Dermis blood vessel endothelial cell (primary cell): ENCODE measurements around the gene FAM72A. TPM values are rescaled to one million over a fixed set of nuclear protein-coding genes. Genes with fewer than 3 reads are reported as not detected.
"Not testable (repeated sequence)": the region's sequence is repeated elsewhere in the genome, so short reads cannot be mapped to it uniquely, and the experiment has no call there.

ENCODE experiments used
- DNase-seq: peaks from one replicate; pipeline ENCODE4 v3.0.0; 2010
- total RNA-seq: library from RNA; depleted of rRNA; stranded (reverse); fragments of >200 nt; gene quantifications from 2 replicates; pipeline ENCODE4 v1.2.3, GENCODE V29; 2014

Gene FAM72A
- total RNA-seq, 1 donor from 2014 or later = 8.0 TPM

DNA sequence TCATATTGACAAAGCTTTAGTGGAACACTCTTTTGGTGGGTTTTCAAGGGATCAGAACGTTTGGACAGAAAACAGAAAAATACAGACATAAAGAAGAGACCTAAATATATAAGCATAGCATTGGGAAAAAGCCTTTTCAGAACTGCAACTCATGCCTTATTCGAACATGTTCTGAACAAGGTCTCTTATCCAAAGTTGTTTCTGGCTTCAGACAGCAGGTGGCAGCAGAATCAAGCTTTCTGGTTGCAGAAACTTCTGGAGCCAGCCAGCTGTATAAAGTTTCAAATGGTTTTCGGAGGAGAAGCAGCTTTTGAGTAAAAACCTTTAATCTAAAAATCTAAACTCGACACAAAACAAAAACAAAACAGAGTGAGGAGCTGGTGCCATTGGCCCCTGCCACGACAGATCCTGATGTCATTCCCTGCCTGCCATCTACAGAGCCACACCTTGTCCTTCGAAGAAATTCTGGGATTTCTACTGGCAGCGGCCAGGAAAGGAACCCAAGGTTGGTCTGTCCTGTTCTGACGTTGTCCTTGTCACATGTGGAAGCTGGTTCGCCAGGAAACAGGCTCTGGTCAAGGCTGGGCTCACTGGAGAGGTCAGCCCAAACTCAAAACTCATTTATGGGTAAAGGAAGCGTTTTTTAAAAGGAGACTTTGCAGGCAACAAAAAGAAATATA, 35.1 kb downstream of the FAM72A start:
- DNase-seq = not testable (repeated sequence)

GRCh38 chr1:206145771-206146290, 56.8 kb downstream of the FAM72A start:
- DNase-seq = no peak

DNA sequence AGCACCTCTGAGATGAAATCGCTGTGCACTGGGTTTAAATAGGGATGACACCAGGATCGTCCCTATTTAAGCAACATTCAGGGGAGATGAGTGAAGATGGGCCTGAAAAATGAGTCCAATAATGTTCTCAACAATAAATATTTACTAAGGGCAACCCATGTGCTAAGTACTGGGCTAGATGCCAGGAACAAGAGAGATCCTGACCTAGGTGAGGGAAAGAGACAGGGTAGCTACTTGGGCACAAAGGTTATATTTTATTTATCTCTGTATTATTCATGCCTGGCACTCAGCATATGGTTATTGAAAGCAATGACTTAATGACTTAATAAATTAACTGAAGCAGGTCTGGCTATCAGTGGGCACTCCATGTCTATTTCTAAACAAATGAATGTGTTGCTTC, 58.0 kb downstream of the FAM72A start:
- DNase-seq = no peak

GRCh38 chr1:206143537-206144172, 59.0 kb downstream of the FAM72A start:
- DNase-seq = no peak

- no peak for DNase-seq
Measured at GRCh38 chr1:206142770-206143169, 59.9 kb downstream of the FAM72A start.

DNA sequence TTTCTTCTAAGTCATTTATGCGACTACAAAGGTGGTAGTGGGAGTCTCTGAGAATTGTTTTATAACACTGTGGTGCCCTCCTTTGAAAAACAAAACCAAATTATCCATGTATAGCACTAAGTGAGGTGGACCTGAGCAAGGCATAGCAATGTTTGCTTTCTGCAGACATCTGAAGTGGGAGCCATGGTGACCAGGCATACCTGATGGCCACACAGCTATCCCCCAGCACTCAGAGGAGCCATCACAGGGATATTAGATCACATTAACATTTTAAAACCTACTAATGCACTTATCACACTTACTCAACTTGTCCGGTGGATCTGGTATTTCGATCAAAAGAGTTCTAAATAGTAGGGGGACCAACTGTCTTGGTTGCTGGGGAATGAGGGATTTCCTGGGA, 60.6 kb downstream of the FAM72A start:
- no peak for DNase-seq

DNA sequence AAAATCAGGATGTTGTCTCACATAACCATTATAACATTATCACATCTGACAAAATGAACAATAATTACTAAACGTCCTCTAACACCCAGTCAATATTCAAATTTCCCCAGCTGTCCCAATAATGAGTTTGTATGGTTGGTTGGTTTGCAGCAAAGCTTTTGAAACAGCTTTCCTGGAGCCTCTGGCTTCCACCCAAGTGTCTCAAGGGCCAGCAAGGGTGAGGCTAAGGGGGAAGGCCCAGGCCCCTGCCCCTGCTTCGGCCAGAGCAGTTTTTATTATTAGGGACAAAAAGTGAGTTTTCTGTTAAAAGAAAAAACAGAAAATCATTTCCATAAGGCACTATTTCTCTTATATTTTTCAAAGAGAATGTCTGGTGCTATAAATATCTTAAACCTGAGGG, 66.4 kb downstream of the FAM72A start:
- no peak for DNase-seq

Other genes starting within 250 kb of the FAM72A start
- not detected in 2 replicates for gene RAB7B, start 199.4 kb downstream of the FAM72A start, total RNA-seq
- not detected in 2 replicates for gene CTSE, start 178.9 kb downstream of the FAM72A start, total RNA-seq
- not detected in 2 replicates for gene RHEX, start 149.7 kb downstream of the FAM72A start, total RNA-seq
- gene AVPR1B, start 85.5 kb downstream of the FAM72A start, total RNA-seq = 0.05 TPM in 1 of 2 replicates, not detected in the other
- 102 and 108 TPM in 2 replicates for gene SRGAP2, start 702 bp upstream of the FAM72A start, total RNA-seq